Peyer's patch (tissue), 4 donors: ENCODE data around the gene RERE.

Source experiments
- POLR2A ChIP-seq, 2 donors: fragments of 450-650 bp; IDR thresholded peaks; one replicate each; pipeline ENCODE4 v1.5.1; 2017; ENCODE audit warnings: antibody characterized with exemption in 2 of 2, mild to moderate bottlenecking in 2 of 2, moderate library complexity in 2 of 2
- TF ChIP-seq, protein P1 (sequence below), 6 experiments: fragments of 450-650 bp in 4 of 6; fragments of 200-600 bp in 2 of 6; sonication (generic) in 1 of 6; IDR thresholded peaks; one replicate each; pipeline ENCODE4 v1.5.1; 2017 to 2019; ENCODE audit warnings: antibody characterized with exemption in 6 of 6, mild to moderate bottlenecking in 3 of 6, moderate library complexity in 1 of 6

GRCh38 chr1:8533907-8534306 lies 283.5 kb downstream of the RERE start:
- TF ChIP-seq, protein P1, sequence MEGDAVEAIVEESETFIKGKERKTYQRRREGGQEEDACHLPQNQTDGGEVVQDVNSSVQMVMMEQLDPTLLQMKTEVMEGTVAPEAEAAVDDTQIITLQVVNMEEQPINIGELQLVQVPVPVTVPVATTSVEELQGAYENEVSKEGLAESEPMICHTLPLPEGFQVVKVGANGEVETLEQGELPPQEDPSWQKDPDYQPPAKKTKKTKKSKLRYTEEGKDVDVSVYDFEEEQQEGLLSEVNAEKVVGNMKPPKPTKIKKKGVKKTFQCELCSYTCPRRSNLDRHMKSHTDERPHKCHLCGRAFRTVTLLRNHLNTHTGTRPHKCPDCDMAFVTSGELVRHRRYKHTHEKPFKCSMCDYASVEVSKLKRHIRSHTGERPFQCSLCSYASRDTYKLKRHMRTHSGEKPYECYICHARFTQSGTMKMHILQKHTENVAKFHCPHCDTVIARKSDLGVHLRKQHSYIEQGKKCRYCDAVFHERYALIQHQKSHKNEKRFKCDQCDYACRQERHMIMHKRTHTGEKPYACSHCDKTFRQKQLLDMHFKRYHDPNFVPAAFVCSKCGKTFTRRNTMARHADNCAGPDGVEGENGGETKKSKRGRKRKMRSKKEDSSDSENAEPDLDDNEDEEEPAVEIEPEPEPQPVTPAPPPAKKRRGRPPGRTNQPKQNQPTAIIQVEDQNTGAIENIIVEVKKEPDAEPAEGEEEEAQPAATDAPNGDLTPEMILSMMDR (IDR thresholded peaks at IDR 0.05), result no peak
- TF ChIP-seq POLR2A (IDR thresholded peaks at IDR 0.05), result no peak
